ENCODE data around the gene DNAH7.

DNAH7 gene

DNA sequence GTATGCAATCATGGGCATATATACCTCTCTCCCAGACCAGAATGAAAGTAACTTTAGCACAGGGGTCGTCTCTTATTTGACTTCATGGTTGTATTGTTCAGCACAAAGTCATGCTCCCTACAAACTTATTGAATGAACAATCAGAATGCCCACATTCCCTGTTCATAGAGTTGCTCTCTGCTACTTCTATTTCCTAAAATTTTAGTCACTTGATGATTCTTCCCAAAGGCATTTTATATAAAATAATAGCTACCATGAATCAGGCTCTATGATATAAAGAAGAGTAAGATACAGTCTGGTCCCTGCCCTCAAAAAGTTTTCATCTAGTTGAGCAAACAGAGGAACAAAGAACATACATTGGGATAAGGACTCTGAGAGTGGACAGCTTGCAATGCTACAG lies 249.4 kb downstream of the DNAH7 start:
- DNase-seq (ENCODE audit: insufficient read length) (no peak), FAIRE-seq (no peak)
- TF ChIP-seq POLR2AphosphoS5 (IDR thresholded peaks at IDR 0.05; ENCODE audit: low read depth, low read length) = no peak
- no peak for TF ChIP-seq POLR2A (IDR thresholded peaks at IDR 0.05; ENCODE audit: low read depth, low read length)
- TF ChIP-seq TAF1 (IDR thresholded peaks at IDR 0.05; ENCODE audit: borderline replicate concordance, low read depth, low read length) = no peak

DNA sequence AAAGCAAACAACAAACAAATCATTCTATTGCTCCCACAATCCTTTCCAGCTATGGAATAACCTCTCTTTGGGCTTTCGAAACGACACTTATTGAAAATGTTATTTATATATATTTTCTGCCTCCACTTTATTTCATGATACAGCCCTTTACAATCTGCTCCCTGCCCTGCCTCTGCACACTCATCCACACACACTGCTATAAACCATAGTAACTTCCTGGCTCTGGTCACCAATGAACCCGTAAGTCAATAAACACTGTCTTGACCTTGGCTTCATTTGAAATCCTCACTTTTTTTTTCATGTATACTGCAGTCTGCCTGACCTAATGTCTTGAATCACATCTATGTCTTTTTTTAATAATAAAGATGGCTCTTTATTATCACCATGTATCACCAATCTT lies 250.1 kb downstream of the DNAH7 start:
- FAIRE-seq = no peak
- DNase-seq (ENCODE audit: insufficient read length) = no peak
- TF ChIP-seq TAF1 (IDR thresholded peaks at IDR 0.05; ENCODE audit: borderline replicate concordance, low read depth, low read length) = no peak
- no peak for TF ChIP-seq POLR2A (IDR thresholded peaks at IDR 0.05; ENCODE audit: low read depth, low read length)
- TF ChIP-seq POLR2AphosphoS5 (IDR thresholded peaks at IDR 0.05; ENCODE audit: low read depth, low read length) = no peak

DNA sequence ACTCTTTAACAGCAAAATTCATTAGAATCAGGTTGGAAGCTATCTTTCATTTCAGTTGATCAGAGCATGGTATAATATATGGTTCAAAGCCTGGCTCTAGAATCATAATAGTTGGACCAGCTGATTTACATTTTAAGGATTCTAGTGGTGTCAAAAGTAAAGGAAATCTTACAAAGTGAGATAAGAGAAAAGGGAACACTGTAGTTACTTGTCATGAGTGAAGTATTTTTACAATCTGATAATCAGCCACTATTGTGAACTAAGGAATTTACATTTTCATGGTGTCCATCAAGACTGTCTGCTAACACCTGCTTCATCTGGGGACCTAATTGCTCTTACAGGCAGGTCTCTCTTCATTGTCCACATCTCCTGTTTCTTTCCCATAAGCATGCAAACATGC lies 250.5 kb downstream of the DNAH7 start:
- DNase-seq (ENCODE audit: insufficient read length) = no peak
- no peak for FAIRE-seq
- TF ChIP-seq POLR2AphosphoS5 (IDR thresholded peaks at IDR 0.05; ENCODE audit: low read depth, low read length) = no peak
- TF ChIP-seq POLR2A (IDR thresholded peaks at IDR 0.05; ENCODE audit: low read depth, low read length) = no peak
- no peak for TF ChIP-seq TAF1 (IDR thresholded peaks at IDR 0.05; ENCODE audit: borderline replicate concordance, low read depth, low read length)

DNA sequence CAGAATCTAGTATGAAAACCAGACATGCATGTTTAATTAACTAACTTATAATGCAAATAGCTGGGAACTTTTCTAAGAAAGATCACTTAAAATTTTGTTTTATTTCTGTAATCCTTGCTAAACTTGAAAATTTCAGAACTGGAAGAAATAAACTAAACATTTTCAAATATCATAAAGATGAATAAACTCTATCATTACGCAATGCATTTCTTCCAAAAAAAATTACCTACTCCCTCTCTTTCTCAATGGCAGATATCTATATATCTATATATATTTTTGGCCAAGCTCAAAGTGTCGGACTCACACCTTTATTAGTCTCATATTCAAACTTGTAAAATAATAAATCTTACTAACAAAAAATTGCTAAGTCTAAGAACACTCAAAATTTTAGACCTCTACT lies 253.6 kb downstream of the DNAH7 start:
- TF ChIP-seq POLR2A (IDR thresholded peaks at IDR 0.05; ENCODE audit: low read depth, low read length) (no peak), POLR2AphosphoS5 (IDR thresholded peaks at IDR 0.05; ENCODE audit: low read depth, low read length) (no peak), TAF1 (IDR thresholded peaks at IDR 0.05; ENCODE audit: borderline replicate concordance, low read depth, low read length) (no peak)
- no peak for FAIRE-seq
- DNase-seq (ENCODE audit: insufficient read length) = no peak

DNA sequence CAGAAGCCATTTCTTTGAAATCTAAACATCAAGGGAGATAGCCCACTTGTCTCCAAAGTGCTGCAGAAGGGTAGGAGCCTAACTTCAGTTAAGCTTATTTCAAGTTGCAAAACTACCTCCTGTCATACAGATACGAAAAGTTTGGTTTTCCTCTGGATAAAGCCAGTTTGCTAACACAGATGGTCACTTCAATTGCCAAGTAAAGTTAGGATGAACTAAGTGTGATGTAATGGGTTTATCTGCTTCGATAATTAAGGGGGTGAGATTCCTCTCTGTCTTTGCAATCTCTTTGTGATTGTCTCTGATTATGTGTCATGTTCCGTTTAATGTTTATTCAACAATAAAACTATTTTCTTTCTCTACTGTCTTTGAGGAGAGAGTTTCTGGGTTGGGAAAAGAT lies 255.2 kb downstream of the DNAH7 start:
- no peak for FAIRE-seq
- DNase-seq (ENCODE audit: insufficient read length) = no peak
- TF ChIP-seq POLR2A (IDR thresholded peaks at IDR 0.05; ENCODE audit: low read depth, low read length) (no peak), POLR2AphosphoS5 (IDR thresholded peaks at IDR 0.05; ENCODE audit: low read depth, low read length) (no peak), TAF1 (IDR thresholded peaks at IDR 0.05; ENCODE audit: borderline replicate concordance, low read depth, low read length) (no peak)

DNA sequence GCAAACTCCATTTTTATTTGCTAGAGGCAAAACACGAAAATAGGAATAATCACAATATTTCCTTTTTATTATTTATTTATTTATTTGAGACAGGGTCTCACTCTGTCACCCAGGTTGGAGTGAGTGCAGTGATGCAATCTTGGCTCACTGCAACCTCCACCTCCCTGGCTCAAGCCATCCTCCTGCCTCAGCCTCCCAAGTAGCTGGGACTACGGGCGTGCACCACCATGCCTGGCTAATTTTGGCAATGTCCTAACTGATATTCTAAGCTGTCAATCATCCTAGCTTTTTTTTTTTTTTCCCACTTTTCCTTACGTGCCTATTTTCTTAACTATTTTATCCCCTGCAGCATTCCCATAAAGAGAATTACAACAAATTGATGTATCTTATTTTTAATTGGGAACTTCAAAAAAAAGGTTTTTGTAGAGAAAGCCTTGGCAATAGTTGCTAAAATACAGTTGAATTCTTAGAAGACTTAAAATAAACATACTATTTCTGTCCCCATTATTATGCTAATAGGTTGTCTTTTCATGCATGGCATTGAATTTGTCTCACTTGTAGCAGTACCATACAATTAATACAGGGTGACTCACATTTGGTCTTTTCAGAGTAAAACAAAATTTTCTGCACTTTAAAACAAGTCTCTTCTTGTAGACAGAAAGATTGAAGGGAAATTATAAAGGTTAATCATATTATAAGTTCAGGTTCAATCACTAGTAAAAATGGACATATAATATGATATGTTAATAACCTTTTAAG lies 258.1 kb downstream of the DNAH7 start:
- FAIRE-seq (no peak), DNase-seq (ENCODE audit: insufficient read length) (no peak)
- TF ChIP-seq TAF1 (IDR thresholded peaks at IDR 0.05; ENCODE audit: borderline replicate concordance, low read depth, low read length) (no peak), POLR2AphosphoS5 (IDR thresholded peaks at IDR 0.05; ENCODE audit: low read depth, low read length) (no peak), POLR2A (IDR thresholded peaks at IDR 0.05; ENCODE audit: low read depth, low read length) (no peak)

DNA sequence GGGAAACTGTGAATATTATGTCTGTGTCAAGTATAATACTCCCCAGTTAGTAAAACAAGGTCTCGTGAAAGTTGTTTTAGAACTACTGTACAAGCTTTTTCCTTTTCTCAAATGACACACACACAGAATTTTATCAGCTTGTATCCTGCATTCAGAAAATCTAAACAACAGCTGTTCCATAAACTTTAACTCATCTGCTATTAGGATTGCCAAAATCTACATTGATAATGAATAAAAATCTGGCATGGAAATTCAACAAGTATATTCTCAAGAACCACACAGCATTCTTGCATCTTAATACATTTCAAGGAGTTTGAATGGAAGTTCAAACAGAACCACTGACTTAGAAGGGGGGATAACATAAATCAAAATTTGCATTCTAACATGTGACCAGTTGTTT lies 260.4 kb downstream of the DNAH7 start:
- no peak for TF ChIP-seq TAF1 (IDR thresholded peaks at IDR 0.05; ENCODE audit: borderline replicate concordance, low read depth, low read length)
- TF ChIP-seq POLR2A (IDR thresholded peaks at IDR 0.05; ENCODE audit: low read depth, low read length) = no peak
- no peak for TF ChIP-seq POLR2AphosphoS5 (IDR thresholded peaks at IDR 0.05; ENCODE audit: low read depth, low read length)
- DNase-seq (ENCODE audit: insufficient read length) (no peak), FAIRE-seq (no peak)

DNA sequence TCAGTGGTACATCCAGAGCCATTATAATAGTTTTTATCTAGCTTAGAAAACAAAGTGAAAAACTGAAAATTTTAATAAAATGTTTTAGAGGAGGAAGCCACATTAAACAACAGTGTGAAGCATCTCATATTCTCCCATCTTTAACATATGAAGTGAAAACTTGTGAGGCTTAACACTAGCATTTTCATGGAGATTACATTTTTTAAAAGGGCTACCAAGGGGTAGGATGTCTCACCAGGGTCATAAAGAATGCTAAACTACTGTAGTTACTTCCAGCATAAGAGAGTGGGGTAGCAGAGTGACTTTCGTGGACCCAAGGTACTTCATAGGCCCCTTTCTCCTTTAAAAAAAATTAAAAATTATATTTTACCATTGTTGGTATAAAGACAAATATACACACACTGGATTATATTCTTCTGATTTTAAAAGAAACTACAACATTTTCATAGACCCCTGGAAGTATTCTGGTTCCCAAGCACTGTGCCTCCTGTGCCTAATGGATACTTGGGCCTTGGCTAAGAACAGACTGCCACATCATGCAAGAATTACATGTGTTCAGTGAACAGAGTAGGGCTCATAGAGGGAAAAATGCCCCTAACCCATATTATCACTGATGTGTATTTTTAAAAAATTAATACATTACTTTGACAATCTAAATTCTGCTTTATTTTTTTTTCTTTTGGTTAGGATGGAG lies 263.2 kb downstream of the DNAH7 start:
- TF ChIP-seq TAF1 (IDR thresholded peaks at IDR 0.05; ENCODE audit: borderline replicate concordance, low read depth, low read length) = no peak
- no peak for TF ChIP-seq POLR2A (IDR thresholded peaks at IDR 0.05; ENCODE audit: low read depth, low read length)
- TF ChIP-seq POLR2AphosphoS5 (IDR thresholded peaks at IDR 0.05; ENCODE audit: low read depth, low read length) = no peak
- FAIRE-seq = no peak
- DNase-seq (ENCODE audit: insufficient read length) = no peak

DNA sequence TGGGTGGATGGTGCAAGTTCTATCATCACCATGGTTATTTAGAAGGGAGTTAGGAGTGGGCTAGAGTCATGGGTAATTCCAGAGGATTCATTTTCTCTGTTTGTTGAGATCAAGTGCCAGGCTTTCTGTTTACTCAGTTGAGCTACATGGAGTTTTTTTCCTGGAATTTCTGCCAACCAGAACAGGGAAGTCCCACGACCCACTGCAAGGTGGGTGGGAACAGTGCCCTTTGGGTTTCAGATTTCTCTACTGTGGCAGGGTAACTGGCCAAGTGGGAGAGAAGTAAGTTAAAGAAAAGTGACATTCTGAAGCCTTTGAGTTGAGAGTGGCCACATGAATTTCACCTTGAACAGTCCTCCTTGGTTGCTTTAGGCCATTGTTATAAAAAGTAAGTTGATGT lies 272.8 kb downstream of the DNAH7 start:
- TF ChIP-seq TAF1 (IDR thresholded peaks at IDR 0.05; ENCODE audit: borderline replicate concordance, low read depth, low read length) = no peak
- no peak for TF ChIP-seq POLR2AphosphoS5 (IDR thresholded peaks at IDR 0.05; ENCODE audit: low read depth, low read length)
- TF ChIP-seq POLR2A (IDR thresholded peaks at IDR 0.05; ENCODE audit: low read depth, low read length) = no peak
- DNase-seq (ENCODE audit: insufficient read length) = no peak
- no peak for FAIRE-seq

DNA sequence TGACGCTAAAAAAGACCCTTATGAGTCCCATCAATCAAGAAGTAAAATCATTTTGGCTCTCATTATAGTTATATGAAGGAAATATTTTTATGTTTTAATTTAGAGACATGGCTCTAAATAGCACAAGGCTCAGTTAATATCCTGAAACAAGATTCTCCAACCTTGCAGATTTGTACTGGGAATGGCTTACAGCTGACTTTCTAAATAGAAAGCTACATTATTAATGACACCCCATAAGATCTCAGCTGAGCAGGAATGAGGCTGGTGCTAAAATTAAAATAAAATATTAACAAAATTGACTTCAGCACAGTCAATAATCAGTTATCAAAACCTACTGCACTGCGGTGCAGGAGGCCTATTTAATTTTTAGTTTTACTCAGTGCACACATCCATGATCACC lies 274.8 kb downstream of the DNAH7 start:
- FAIRE-seq (no peak), DNase-seq (ENCODE audit: insufficient read length) (no peak)
- no peak for TF ChIP-seq TAF1 (IDR thresholded peaks at IDR 0.05; ENCODE audit: borderline replicate concordance, low read depth, low read length)
- TF ChIP-seq POLR2AphosphoS5 (IDR thresholded peaks at IDR 0.05; ENCODE audit: low read depth, low read length) = no peak
- no peak for TF ChIP-seq POLR2A (IDR thresholded peaks at IDR 0.05; ENCODE audit: low read depth, low read length)

DNA sequence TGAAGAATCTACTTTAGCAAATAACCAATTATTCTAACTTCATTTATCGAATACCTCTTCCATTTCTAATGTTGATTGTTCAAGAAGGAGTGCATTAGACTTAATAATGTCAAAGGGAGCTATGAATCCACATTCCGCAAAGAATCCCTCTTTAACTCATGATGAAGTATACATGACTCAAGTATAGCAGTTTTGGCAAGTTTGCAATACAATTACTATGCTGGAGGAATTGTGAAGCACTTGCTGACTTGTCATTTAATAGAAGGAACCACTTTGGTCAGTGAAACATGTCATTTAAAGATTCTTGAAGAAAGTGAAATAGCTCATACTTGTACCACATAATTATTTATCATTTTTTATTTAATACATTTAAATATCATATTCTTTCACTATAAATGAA lies 286.5 kb downstream of the DNAH7 start:
- FAIRE-seq (no peak), DNase-seq (ENCODE audit: insufficient read length) (no peak)
- TF ChIP-seq POLR2A (IDR thresholded peaks at IDR 0.05; ENCODE audit: low read depth, low read length) = no peak
- no peak for TF ChIP-seq POLR2AphosphoS5 (IDR thresholded peaks at IDR 0.05; ENCODE audit: low read depth, low read length)
- TF ChIP-seq TAF1 (IDR thresholded peaks at IDR 0.05; ENCODE audit: borderline replicate concordance, low read depth, low read length) = no peak

DNA sequence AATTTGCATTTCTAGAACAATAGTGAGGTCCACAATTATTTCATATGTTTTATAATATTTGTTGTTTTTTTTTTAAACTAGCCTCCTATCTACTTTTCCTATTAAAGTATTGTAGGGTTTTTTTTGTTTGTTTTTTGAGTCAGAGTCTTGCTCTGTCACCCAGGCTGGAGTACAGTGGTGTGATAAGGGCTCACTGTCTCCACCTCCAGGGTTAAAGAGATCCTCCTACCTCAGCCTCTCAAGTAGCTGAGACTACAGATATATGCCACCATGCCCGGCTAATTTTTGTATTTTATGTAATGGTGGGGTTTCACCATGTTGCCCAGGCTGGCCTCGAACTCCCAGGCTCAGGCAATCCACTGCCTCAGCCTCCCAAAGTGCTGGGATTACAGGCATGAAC lies 289.1 kb downstream of the DNAH7 start:
- DNase-seq (ENCODE audit: insufficient read length) (no peak), FAIRE-seq (no peak)
- no peak for TF ChIP-seq POLR2AphosphoS5 (IDR thresholded peaks at IDR 0.05; ENCODE audit: low read depth, low read length)
- TF ChIP-seq TAF1 (IDR thresholded peaks at IDR 0.05; ENCODE audit: borderline replicate concordance, low read depth, low read length) = no peak
- no peak for TF ChIP-seq POLR2A (IDR thresholded peaks at IDR 0.05; ENCODE audit: low read depth, low read length)

All from GM12892 (cell line).